Aorta (tissue), 5 donors: ENCODE measurements around the gene EDIL3. TPM values are rescaled to one million over a fixed set of nuclear protein-coding genes. Genes with fewer than 3 reads are reported as not detected.

Source experiments
- ATAC-seq: fragments of 200-7000 bp; cut with Tn5 transposase; one replicate; pipeline ENCODE4 v1.9.1; 2022; ENCODE audit warnings: moderate library complexity; ENCODE audit not compliant: low FRiP score
- DNase-seq, 2 donors: peaks; one replicate each; pipeline ENCODE4 v3.0.0-alpha.2; 2020
- H3K27ac ChIP-seq, 2 donors: one replicate each; pipeline ENCODE4 v1.5.1; 2013; ENCODE audit warnings: low read length in 2 of 2, mild to moderate bottlenecking in 2 of 2, moderate library complexity in 2 of 2, control low read depth in 1 of 2, inconsistent platforms in 1 of 2, low read depth in 1 of 2
- H3K27me3 ChIP-seq, 2 donors: one replicate each; pipeline ENCODE4 v1.6.1; 2013; ENCODE audit warnings: control low read depth in 1 of 2, low read length in 1 of 2, mild to moderate bottlenecking in 1 of 2, moderate library complexity in 1 of 2; ENCODE audit not compliant: insufficient read depth in 2 of 2, control insufficient read depth in 1 of 2
- H3K36me3 ChIP-seq, 2 donors: one replicate each; pipeline ENCODE4 v1.6.1; 2013; ENCODE audit warnings: control low read depth in 1 of 2, low read length in 1 of 2, mild to moderate bottlenecking in 1 of 2; ENCODE audit not compliant: insufficient read depth in 2 of 2, control insufficient read depth in 1 of 2
- H3K4me1 ChIP-seq, 2 donors: one replicate each; pipeline ENCODE4 v1.6.1; 2013; ENCODE audit warnings: low read length in 2 of 2, control low read depth in 1 of 2, mild to moderate bottlenecking in 1 of 2, moderate library complexity in 1 of 2; ENCODE audit not compliant: insufficient read depth in 2 of 2, control insufficient read depth in 1 of 2
- H3K4me3 ChIP-seq, 2 donors: one replicate each; pipeline ENCODE4 v1.5.1; 2013; ENCODE audit warnings: low read length in 2 of 2, control low read depth in 1 of 2, mild to moderate bottlenecking in 1 of 2
- H3K9me3 ChIP-seq: one replicate; pipeline ENCODE4 v1.6.1; 2013; ENCODE audit warnings: mild to moderate bottlenecking, low read length; ENCODE audit not compliant: control insufficient read depth
- WGBS, 2 donors: extraction: QIAGEN DNeasy Blood & Tissue Kit; methylation state at CpG; one replicate each; pipeline ENCODE4 v1.1.7; 2013; 5-methylcytosine and 5-hydroxymethylcytosine counted together
- intact Hi-C, 2 donors: fragments of 100-400 bp; cut with DNase I; formaldehyde crosslinking; loops; one replicate each; pipeline versions ENCODE4 v1.14.2 to v1.15.0; 2022
- polyA plus RNA-seq, 2 donors: library from polyadenylated mRNA; stranded (reverse); fragments of 200-250 nt; gene quantifications; one replicate each; pipeline ENCODE4 v1.2.3, GENCODE V29; 2013
- total RNA-seq, 2 donors: library from RNA; stranded (reverse); fragmentation: NEBNext Ultra II Directional; extraction: Animal tissue kit (Norgen Biotek cat#: 25700); gene quantifications; one replicate each; pipeline ENCODE4 v1.2.1, GENCODE V29; 2021
- donor health status: healthy with polysubstance abuse.
- donor health status: Bipolar disorder and iron deficiency.
- donor health status: DM: no; HTN: no; CAD: no.
- donor health status: DM: no; HTN: no; CAD: no.
- donor health status: DM: yes; HTN: yes; CAD: no.

The EDIL3 gene
- total and polyA plus RNA-seq, 4 donors = 50.0 to 205 (median 122) TPM

DNA sequence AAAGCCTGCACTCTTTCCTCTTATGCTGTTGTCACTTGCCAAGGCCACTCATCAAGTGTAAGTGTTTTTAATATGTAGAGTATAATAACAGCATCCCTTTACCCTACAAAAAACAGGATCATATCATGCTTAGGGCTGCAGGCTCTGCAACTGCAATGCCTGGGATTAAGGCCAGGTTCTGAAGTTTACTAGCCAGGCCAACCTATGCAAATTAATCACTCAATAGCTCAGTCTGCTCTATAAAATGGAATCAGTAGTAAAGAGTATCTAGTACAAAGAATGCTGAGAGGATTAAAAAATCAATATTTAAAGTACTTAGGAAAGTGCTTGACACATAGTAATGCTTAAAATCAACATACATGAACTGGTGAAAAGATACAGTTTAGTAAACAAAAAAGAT lies 253.3 kb downstream of the EDIL3 start:
- H3K36me3 ChIP-seq = no peaks in the 10 kb centered on the region
- intact Hi-C loops = no loop called here
- no peaks in the 10 kb centered on the region for H3K9me3 ChIP-seq
- no peak overlapping the region for H3K27ac ChIP-seq
- DNase-seq (no peak), ATAC-seq (no peak)
- H3K4me1 ChIP-seq = no peaks in the 10 kb centered on the region
- no peak overlapping the region for H3K4me3 ChIP-seq
- H3K27me3 ChIP-seq = no peaks in the 10 kb centered on the region

DNA sequence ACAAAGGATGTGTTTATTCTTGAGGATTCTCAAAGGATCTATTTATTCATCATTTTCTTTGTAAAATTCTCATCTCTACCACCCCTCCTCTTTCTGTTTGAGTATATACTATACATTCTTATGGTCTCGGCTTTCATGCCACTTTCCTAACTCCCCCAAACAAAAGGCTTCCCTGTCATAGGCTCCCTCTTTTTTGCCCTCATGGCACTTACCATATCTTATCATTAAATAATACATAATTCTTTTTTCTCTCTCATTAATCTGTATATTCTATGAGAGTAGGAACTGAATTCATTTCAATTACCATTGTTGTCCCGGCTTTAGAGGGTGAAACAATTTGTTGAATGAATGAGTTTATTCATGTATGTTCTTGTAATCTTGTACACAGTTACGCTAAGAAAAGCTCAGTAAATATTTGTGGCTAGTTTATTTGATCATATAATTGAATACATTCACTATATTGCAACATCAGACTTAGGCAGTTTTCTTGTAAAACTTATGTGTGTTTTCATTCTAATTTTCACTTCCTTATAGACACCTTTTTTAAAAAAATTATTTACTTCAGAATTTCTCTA lies 254.6 kb downstream of the EDIL3 start:
- H3K4me3 ChIP-seq = no peak overlapping the region
- no peak overlapping the region for H3K27ac ChIP-seq
- ATAC-seq (no peak), DNase-seq (no peak)
- WGBS, 2 donors = 90 to 94% methylated on average over 3 of the region's 3 CpGs
- no peaks in the 10 kb centered on the region for H3K27me3 ChIP-seq
- no peaks in the 10 kb centered on the region for H3K36me3 ChIP-seq
- H3K4me1 ChIP-seq = no peaks in the 10 kb centered on the region
- intact Hi-C loops = no loop called here
- no peaks in the 10 kb centered on the region for H3K9me3 ChIP-seq

DNA sequence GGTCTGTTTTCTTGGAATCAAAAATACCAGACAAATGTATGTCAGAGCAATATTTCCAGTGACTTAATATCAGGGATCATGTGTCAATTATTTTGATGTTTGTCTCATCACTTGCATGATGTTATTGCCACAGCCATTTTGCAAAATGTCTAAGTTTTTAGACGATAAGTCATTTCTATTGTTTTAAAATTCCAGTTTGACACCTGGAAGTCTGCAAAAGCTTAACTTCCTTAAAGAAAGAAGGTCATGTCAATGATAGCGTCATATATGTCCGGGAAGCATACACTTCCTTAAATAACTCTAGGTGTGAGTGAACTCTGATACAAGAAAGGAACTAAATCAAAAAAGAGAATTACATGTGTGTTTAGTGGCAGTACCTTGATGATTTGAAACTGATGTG lies 259.5 kb downstream of the EDIL3 start:
- WGBS, 2 donors = 91 to 94% methylated on average over 3 of the region's 3 CpGs
- intact Hi-C loops = no loop called here
- no peak for DNase-seq
- Histone ChIP-seq H3K27me3 (no peaks in the 10 kb centered on the region), H3K36me3 (no peaks in the 10 kb centered on the region), H3K9me3 (no peaks in the 10 kb centered on the region), H3K4me1 (no peaks in the 10 kb centered on the region), H3K4me3 (no peak overlapping the region), H3K27ac (no peak overlapping the region)
- no peak for ATAC-seq

DNA sequence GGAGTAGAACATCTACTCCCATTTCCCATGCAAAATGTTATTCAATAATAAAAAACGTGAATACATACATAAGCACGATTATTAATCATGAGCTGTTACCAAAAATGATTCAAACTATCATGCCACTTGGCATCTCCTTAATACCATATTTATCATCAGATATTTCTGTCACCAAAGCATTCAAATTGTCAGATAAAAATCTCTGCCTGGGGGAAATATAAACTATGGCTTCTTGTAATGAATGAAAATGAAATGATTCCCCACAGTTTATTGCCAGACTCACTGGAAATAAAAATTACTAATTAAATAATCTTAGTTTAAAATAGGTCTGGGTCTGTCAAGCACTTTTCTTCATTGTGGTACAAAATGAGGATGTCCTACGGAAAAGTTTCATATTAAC lies 265.4 kb downstream of the EDIL3 start:
- ATAC-seq (no peak), DNase-seq (no peak)
- peaks cover 0 to under 1% of the 10 kb centered on the region in 2 donors for H3K36me3 ChIP-seq
- no peak overlapping the region for H3K4me3 ChIP-seq
- H3K27ac ChIP-seq = no peak overlapping the region
- no peaks in the 10 kb centered on the region for H3K9me3 ChIP-seq
- intact Hi-C loops = no loop called here
- H3K27me3 ChIP-seq = no peaks in the 10 kb centered on the region
- no peaks in the 10 kb centered on the region for H3K4me1 ChIP-seq
- WGBS, 2 donors = 19 to 38% methylated on average over 3 of the region's 3 CpGs

DNA sequence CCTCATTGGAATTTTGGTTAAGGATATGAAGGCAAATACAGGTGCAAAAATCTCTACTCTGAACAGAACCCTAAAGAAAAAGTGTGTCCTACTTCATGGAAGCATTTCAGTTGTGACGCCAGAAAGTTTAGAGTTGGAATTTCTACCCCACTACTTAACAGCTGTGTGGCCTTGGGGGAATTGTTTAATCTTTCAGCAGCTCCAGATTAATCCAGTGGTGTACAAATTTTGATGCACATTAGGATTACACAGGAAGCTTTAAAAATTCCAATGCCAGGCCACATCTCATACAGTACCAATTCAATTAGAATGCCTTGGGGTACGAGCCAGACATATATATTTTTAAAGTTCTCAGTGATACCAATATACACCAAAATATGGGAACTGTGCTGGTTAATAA lies 266.1 kb downstream of the EDIL3 start:
- Histone ChIP-seq H3K27ac (no peak overlapping the region), H3K4me3 (no peak overlapping the region), H3K9me3 (no peaks in the 10 kb centered on the region), H3K27me3 (no peaks in the 10 kb centered on the region), H3K4me1 (no peaks in the 10 kb centered on the region), H3K36me3 (peaks cover 0 to 2% of the 10 kb centered on the region in 2 donors)
- WGBS, 2 donors = 63 to 84% methylated on average over 2 of the region's 2 CpGs
- DNase-seq = no peak
- intact Hi-C loops = no loop called here
- ATAC-seq = no peak

DNA sequence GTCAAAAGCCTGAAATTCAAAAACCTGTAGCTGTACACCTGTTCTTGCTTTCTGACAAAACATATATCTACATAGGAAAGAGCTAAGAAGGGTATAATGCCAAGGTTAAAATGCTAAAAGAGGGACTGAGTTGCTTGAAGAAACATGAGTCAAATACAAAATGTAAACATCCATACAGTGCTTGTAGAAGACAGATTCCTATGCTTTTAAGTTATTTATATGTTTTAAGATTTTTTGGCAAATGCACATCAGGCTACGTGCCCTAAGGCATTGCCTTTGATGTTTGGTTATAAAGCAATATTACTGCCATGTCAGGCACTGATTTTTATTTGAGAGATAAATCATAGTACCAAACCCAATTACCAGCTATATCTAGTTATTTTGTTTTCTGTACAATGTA lies 269.0 kb downstream of the EDIL3 start:
- H3K4me1 ChIP-seq = no peaks in the 10 kb centered on the region
- WGBS, 2 donors = 56 to 72% methylated on average over 1 of the region's 1 CpG
- H3K27ac ChIP-seq = no peak overlapping the region
- intact Hi-C loops = no loop called here
- ATAC-seq = no peak
- H3K9me3 ChIP-seq = no peaks in the 10 kb centered on the region
- H3K4me3 ChIP-seq = no peak overlapping the region
- peaks cover 0 to 2% of the 10 kb centered on the region in 2 donors for H3K36me3 ChIP-seq
- DNase-seq = no peak
- H3K27me3 ChIP-seq = no peaks in the 10 kb centered on the region

DNA sequence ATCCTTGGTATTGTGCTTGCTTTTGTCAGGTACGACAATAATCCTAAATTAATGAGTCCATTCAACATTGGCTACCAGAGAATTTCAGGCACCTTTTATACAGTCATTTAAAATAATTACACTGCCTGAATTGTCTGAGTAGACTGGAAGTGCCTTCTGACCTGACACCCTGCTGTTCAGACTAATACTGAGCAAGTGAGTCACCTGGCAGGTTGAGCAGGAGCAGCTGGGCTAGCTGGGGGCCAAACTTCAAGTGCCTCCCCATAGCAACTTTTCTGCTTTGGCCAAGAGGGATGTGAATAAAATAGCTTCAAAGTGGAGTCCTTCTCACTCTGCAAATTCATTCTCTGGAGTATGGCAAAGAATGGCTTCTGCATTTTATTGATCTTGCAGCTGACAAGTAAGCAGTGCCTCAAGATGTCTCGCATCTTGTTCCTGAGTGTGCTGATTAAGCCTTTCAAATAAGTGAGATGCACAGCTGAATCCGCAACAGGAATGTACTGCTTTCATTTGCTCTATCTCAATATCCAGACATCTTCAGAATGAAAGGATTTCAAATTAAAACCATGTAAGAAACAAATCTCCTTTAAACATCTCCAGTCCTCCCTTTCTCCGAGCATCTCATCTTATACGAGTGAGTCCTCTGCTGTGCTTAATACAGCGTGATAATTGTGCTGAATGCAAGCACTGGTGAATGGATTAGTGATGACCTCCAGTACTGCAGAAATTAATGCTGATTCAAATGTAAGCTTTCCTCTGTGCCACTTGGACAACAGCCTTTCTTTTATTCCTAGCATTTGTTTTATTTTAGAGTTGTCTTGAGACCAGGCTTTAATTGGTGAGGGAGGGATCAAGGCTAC lies 271.2 kb downstream of the EDIL3 start:
- WGBS, 2 donors = 87 to 89% methylated on average over 6 of the region's 6 CpGs
- no peak for ATAC-seq
- DNase-seq = no peak

DNA sequence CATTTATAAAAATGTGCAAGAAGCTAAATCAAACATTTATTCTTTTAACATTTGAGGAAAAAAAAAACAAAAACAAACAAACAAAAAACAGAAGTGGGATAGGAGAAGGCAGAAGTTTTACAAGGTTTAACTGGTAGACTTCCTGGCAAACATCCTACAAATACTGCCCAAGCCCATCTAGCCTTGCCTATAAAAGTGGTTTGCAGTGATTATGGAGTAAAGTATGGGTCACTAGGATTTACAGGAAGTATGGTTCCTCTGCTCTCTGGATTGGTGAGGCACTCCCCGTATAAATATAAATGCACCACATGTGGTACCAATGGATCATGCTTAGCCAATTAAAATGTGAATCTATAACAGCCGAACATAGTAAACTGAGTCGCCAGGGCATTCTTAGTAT lies 291.9 kb downstream of the EDIL3 start:
- ATAC-seq = no peak
- 88 to 92% methylated on average over 3 of the region's 3 CpGs for WGBS, 2 donors

More for the DNA sequence above, 271.2 kb downstream of the EDIL3 start:
- peaks cover 0 to 2% of the 10 kb centered on the region in 2 donors for H3K36me3 ChIP-seq
- no peaks in the 10 kb centered on the region for H3K4me1 ChIP-seq
- H3K27me3 ChIP-seq = no peaks in the 10 kb centered on the region
- H3K27ac ChIP-seq = no peak overlapping the region
- H3K9me3 ChIP-seq = no peaks in the 10 kb centered on the region
- intact Hi-C loops = no loop called here
- no peak overlapping the region for H3K4me3 ChIP-seq

More for the DNA sequence above, 291.9 kb downstream of the EDIL3 start:
- intact Hi-C loops = no loop called here
- DNase-seq = no peak
- Histone ChIP-seq H3K36me3 (no peaks in the 10 kb centered on the region), H3K27me3 (no peaks in the 10 kb centered on the region), H3K9me3 (no peaks in the 10 kb centered on the region), H3K27ac (no peak overlapping the region), H3K4me3 (no peak overlapping the region), H3K4me1 (no peaks in the 10 kb centered on the region)
